Neural progenitor cell (in vitro differentiated cells): ENCODE measurements around the gene GGN.

Experiments
- CTCF ChIP-seq: fragments of 200-600 bp; sonication (generic); IDR thresholded peaks from 2 replicates; pipeline ENCODE4 v1.5.1; 2017; ENCODE audit warnings: antibody characterized with exemption, mild to moderate bottlenecking
- EZH2 ChIP-seq: fragments of 200-600 bp; sonication (generic); IDR thresholded peaks from 2 replicates; pipeline ENCODE4 v1.6.1; 2017; ENCODE audit warnings: antibody characterized with exemption, mild to moderate bottlenecking, moderate library complexity

GRCh38 chr19:38360839-38361631 lies 26.8 kb downstream of the GGN start:
- TF ChIP-seq CTCF: no peak
- no peak for TF ChIP-seq EZH2
